HepG2 (cell line): Measurements from ENCODE around the gene FSTL1. TPM values are rescaled to one million over a fixed set of nuclear protein-coding genes. Genes with fewer than 3 reads are reported as not detected.

Source experiments
- BORCS8-MEF2B ChIP-seq: sonication (generic); formaldehyde crosslinking; IDR thresholded peaks from 2 replicates; pipeline ENCODE4 v1.8.0; 2022; ENCODE audit warnings: mild to moderate bottlenecking, missing genetic modification reagents
- CEBPB ChIP-seq: IDR thresholded peaks from 2 replicates; pipeline ENCODE4 v1.6.1; 2011; ENCODE audit warnings: low read depth, low read length, improper control_type of control experiment, borderline replicate concordance
- E2F5 ChIP-seq: sonication (generic); formaldehyde crosslinking; conservative IDR thresholded peaks from 2 replicates; pipeline ENCODE4 v1.4.0; 2020; ENCODE audit warnings: missing genetic modification reagents
- HNF1B ChIP-seq: sonication (generic); formaldehyde crosslinking; IDR thresholded peaks from 2 replicates; pipeline ENCODE4 v1.5.1; 2020; ENCODE audit warnings: mild to moderate bottlenecking, moderate library complexity, missing genetic modification reagents
- MAZ ChIP-seq, 2 experiments: sonication (generic) in 1 of 2; formaldehyde crosslinking in 1 of 2; IDR thresholded peaks; 2 replicates each; pipeline versions ENCODE4 v1.5.0 to v1.6.1; 2012 to 2020; ENCODE audit warnings: low read depth in 2 of 2, mild to moderate bottlenecking in 2 of 2, borderline replicate concordance in 1 of 2, improper control_type of control experiment in 1 of 2, low read length in 1 of 2, missing genetic modification reagents in 1 of 2, moderate library complexity in 1 of 2
- MLLT10 ChIP-seq: sonication (generic); formaldehyde crosslinking; IDR thresholded peaks from 2 replicates; pipeline ENCODE4 v1.4.0; 2020; ENCODE audit warnings: missing genetic modification reagents
- NFIB ChIP-seq: sonication (generic); formaldehyde crosslinking; IDR thresholded peaks from 2 replicates; pipeline ENCODE4 v1.9.0; 2021; ENCODE audit warnings: missing genetic modification reagents, mild to moderate bottlenecking, borderline replicate concordance
- PATZ1 ChIP-seq: sonication (generic); formaldehyde crosslinking; IDR thresholded peaks from 2 replicates; pipeline ENCODE4 v1.4.0; 2020; ENCODE audit warnings: missing genetic modification reagents
- RAD21 ChIP-seq: fragments of 450-650 bp; formaldehyde crosslinking; IDR thresholded peaks from 2 replicates; pipeline ENCODE4 v1.5.0; 2020; ENCODE audit warnings: mild to moderate bottlenecking
- RFXAP ChIP-seq: sonication (generic); formaldehyde crosslinking; IDR thresholded peaks from 2 replicates; pipeline ENCODE4 v1.4.0; 2020; ENCODE audit warnings: missing genetic modification reagents, borderline replicate concordance
- SALL1 ChIP-seq: sonication (generic); formaldehyde crosslinking; IDR thresholded peaks from 2 replicates; pipeline ENCODE4 v1.8.0; 2022; ENCODE audit warnings: mild to moderate bottlenecking, missing genetic modification reagents
- SMC3 ChIP-seq: IDR thresholded peaks from 2 replicates; pipeline ENCODE4 v1.6.1; 2011; ENCODE audit warnings: low read length, improper control_type of control experiment
- TGIF2 ChIP-seq: IDR thresholded peaks from 2 replicates; pipeline ENCODE4 v1.6.1; 2016; ENCODE audit warnings: control low read depth, missing compliant biosample characterization
- ZFP1 ChIP-seq: IDR thresholded peaks from 2 replicates; pipeline ENCODE4 v1.6.1; 2016
- ZNF12 ChIP-seq: sonication (generic); formaldehyde crosslinking; IDR thresholded peaks from 2 replicates; pipeline ENCODE4 v1.5.0; 2020; ENCODE audit warnings: missing genetic modification reagents
- ZNF335 ChIP-seq: sonication (generic); formaldehyde crosslinking; IDR thresholded peaks from 2 replicates; pipeline ENCODE4 v1.4.0; 2020; ENCODE audit warnings: missing genetic modification reagents
- ZNF451 ChIP-seq: sonication (generic); formaldehyde crosslinking; IDR thresholded peaks from 2 replicates; pipeline ENCODE4 v1.5.0; 2020; ENCODE audit warnings: mild to moderate bottlenecking, missing genetic modification reagents
- ZNF709 ChIP-seq: sonication (generic); formaldehyde crosslinking; IDR thresholded peaks from 2 replicates; pipeline ENCODE4 v1.5.0; 2020; ENCODE audit warnings: mild to moderate bottlenecking, missing genetic modification reagents
- ZSCAN30 ChIP-seq: sonication (generic); formaldehyde crosslinking; IDR thresholded peaks from 2 replicates; pipeline ENCODE4 v1.5.0; 2020; ENCODE audit warnings: mild to moderate bottlenecking, missing genetic modification reagents
- polyA plus RNA-seq, 8 experiments: library from polyadenylated mRNA; depleted of rRNA in 3 of 8; stranded (reverse) in 7 of 8; unstranded in 1 of 8; fragments of >200 nt; fragmentation: Illumina TruSeq in 4 of 8; extraction: Trizol in 4 of 8; gene quantifications; 2 replicates each; pipeline versions ENCODE4 v1.2.1 to v1.2.3, GENCODE V29; 2011 to 2016; ENCODE audit warnings: low read depth in 4 of 8, missing spikeins in 1 of 8, mixed read lengths in 1 of 8; ENCODE audit not compliant: insufficient read depth in 1 of 8
- total RNA-seq, 5 experiments: library from RNA; depleted of rRNA; stranded (reverse); fragments of >200 nt; fragmentation: Illumina TruSeq; extraction: Trizol; gene quantifications; 2 replicates each; pipeline ENCODE4 v1.2.3, GENCODE V29; 2016; ENCODE audit warnings: low read depth in 1 of 5
- TF ChIP-seq, protein P1 (sequence below): sonication (generic); formaldehyde crosslinking; IDR thresholded peaks from 2 replicates; pipeline ENCODE4 v1.4.0; 2020; ENCODE audit warnings: missing genetic modification reagents
- TF ChIP-seq, protein P2 (sequence below), 2 experiments: sonication (generic) in 1 of 2; formaldehyde crosslinking in 1 of 2; IDR thresholded peaks; 2 replicates each; pipeline versions ENCODE4 v1.4.0 to v1.6.1; 2018 to 2020; ENCODE audit warnings: missing genetic modification reagents in 2 of 2, borderline replicate concordance in 1 of 2, low read depth in 1 of 2, mild to moderate bottlenecking in 1 of 2, missing biosample characterization in 1 of 2
- TF ChIP-seq, protein P3 (sequence below): IDR thresholded peaks from 2 replicates; pipeline ENCODE4 v1.6.1; 2018; ENCODE audit warnings: missing genetic modification reagents

Gene FSTL1
- total and polyA plus RNA-seq, 2 of the 13 experiments (the other 11 are each of a cell fraction or from before 2014, with no cell fraction given), result 0.07 to 0.29 TPM

DNA sequence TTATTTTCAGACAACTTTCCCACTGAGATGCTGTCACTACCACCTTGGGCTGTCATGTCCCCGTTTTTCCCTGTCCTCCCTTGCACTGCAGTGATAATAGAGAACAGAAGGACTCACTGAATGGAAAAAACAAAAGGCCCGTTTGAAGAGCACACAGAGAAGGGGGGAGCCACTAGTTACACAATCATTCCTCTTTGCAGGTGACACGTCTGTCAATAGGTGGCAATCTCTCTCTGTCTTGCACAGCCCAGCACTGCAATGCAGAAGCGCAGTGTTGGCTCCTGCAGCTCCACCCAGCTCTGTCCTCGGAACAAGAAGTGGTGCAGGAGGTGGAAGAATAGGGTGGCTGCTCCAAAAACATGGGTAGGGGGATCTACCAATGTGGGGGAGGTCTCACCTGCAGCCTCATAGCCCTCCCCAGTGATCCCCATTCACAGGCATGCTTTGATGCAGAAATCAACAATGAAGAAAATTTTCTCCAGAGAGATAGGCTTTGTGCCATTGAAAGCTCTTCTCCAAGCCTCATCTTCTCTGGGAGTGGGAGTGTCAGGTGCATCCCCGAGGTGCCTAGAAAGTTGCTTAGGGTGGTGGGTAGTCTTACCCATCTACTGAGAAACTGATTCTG is 31.8 kb downstream of the FSTL1 start (continued):
- TF ChIP-seq ZNF335 (CRISPR knock-in tag) (no peak), NFIB (CRISPR knock-in tag) (no peak), BORCS8-MEF2B (CRISPR knock-in tag) (no peak), MAZ (IDR thresholded peaks at IDR 0.05; ENCODE audit: borderline replicate concordance, low read depth, low read length) (peak; percentile 43; the same call in 1 of the 2 replicates), MAZ (CRISPR knock-in tag; IDR thresholded peaks at IDR 0.05; ENCODE audit: low read depth) (0 out of 2 replicates have a peak, but pooled peaks have one; percentile 28), ZFP1 (CRISPR knock-in tag) (0 out of 2 replicates have a peak, but pooled peaks have one; percentile 25), SMC3 (peak; percentile 62), ZNF709 (CRISPR knock-in tag) (peak; percentile 48; the same call in 1 of the 2 replicates), ZNF12 (CRISPR knock-in tag) (0 out of 2 replicates have a peak, but pooled peaks have one; percentile 26), CEBPB (peak; percentile 94), SALL1 (peak; percentile 42), RAD21 (peak; percentile 59), ZSCAN30 (no peak), TGIF2 (peak; percentile 81), RFXAP (0 out of 2 replicates have a peak, but pooled peaks have one; percentile 37), ZNF451 (no peak), PATZ1 (CRISPR knock-in tag) (peak; percentile 89), MLLT10 (CRISPR knock-in tag) (no peak), HNF1B (CRISPR knock-in tag) (peak; percentile 57; the same call in 1 of the 2 replicates), E2F5 (no peak)
- TF ChIP-seq, protein P1, sequence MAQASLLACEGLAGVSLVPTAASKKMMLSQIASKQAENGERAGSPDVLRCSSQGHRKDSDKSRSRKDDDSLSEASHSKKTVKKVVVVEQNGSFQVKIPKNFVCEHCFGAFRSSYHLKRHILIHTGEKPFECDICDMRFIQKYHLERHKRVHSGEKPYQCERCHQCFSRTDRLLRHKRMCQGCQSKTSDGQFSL (CRISPR knock-in tag), result peak; percentile 92
- TF ChIP-seq, protein P2, sequence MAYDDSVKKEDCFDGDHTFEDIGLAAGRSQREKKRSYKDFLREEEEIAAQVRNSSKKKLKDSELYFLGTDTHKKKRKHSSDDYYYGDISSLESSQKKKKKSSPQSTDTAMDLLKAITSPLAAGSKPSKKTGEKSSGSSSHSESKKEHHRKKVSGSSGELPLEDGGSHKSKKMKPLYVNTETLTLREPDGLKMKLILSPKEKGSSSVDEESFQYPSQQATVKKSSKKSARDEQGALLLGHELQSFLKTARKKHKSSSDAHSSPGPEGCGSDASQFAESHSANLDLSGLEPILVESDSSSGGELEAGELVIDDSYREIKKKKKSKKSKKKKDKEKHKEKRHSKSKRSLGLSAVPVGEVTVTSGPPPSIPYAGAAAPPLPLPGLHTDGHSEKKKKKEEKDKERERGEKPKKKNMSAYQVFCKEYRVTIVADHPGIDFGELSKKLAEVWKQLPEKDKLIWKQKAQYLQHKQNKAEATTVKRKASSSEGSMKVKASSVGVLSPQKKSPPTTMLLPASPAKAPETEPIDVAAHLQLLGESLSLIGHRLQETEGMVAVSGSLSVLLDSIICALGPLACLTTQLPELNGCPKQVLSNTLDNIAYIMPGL (CRISPR knock-in tag; IDR thresholded peaks at IDR 0.05; ENCODE audit: borderline replicate concordance in 1 of 2, low read depth in 1 of 2), result peak; percentile 77 to 85
- TF ChIP-seq, protein P3, sequence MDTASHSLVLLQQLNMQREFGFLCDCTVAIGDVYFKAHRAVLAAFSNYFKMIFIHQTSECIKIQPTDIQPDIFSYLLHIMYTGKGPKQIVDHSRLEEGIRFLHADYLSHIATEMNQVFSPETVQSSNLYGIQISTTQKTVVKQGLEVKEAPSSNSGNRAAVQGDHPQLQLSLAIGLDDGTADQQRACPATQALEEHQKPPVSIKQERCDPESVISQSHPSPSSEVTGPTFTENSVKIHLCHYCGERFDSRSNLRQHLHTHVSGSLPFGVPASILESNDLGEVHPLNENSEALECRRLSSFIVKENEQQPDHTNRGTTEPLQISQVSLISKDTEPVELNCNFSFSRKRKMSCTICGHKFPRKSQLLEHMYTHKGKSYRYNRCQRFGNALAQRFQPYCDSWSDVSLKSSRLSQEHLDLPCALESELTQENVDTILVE (CRISPR knock-in tag), result peak; percentile 33; the same call in 1 of the 2 replicates
